K562 (cell line): ENCODE results near the gene PSMD8. TPM values are rescaled to one million over a fixed set of nuclear protein-coding genes. Genes with fewer than 3 reads are reported as not detected.
A peak's percentile ranks its signal among the peaks of the same experiment; 100 is the strongest.

Source experiments
- ATF7 ChIP-seq: fragments of 450-650 bp; IDR thresholded peaks from 2 replicates; pipeline ENCODE4 v1.7.1; 2014; ENCODE audit warnings: mild to moderate bottlenecking, moderate library complexity
- CEBPB ChIP-seq: fragments of 450-650 bp; IDR thresholded peaks from 2 replicates; pipeline ENCODE4 v1.6.1; 2016; ENCODE audit warnings: missing genetic modification characterization, missing compliant biosample characterization
- ETV5 ChIP-seq: sonication (generic); formaldehyde crosslinking; IDR thresholded peaks from 2 replicates; pipeline ENCODE4 v1.4.0; 2020; ENCODE audit warnings: low read depth, mild to moderate bottlenecking, missing genetic modification reagents
- FOXJ2 ChIP-seq: fragments of 200-800 bp; sonication (Bioruptor generic); IDR thresholded peaks from 2 replicates; pipeline ENCODE4 v1.6.1; 2016; ENCODE audit warnings: missing genetic modification characterization, missing compliant biosample characterization
- NFATC3 ChIP-seq: fragments of 450-650 bp; IDR thresholded peaks from 2 replicates; pipeline ENCODE4 v1.6.1; 2017; ENCODE audit warnings: mild to moderate bottlenecking
- PHTF2 ChIP-seq: fragments of 250-450 bp; sonication (Bioruptor Pico); IDR thresholded peaks from 2 replicates; pipeline ENCODE4 v1.5.0; 2021; ENCODE audit warnings: mild to moderate bottlenecking
- TEAD2 ChIP-seq: fragments of 450-650 bp; IDR thresholded peaks from 2 replicates; pipeline ENCODE4 v1.6.1; 2016; ENCODE audit warnings: missing genetic modification characterization, control low read depth, missing compliant biosample characterization
- ZNF584 ChIP-seq: fragments of 200-800 bp; sonication (Bioruptor generic); IDR thresholded peaks from 2 replicates; pipeline ENCODE4 v1.6.1; 2016; ENCODE audit warnings: low read depth, mild to moderate bottlenecking, missing genetic modification characterization, missing compliant biosample characterization
- ZNF695 ChIP-seq: fragments of 450-650 bp; formaldehyde crosslinking; IDR thresholded peaks from 2 replicates; pipeline ENCODE4 v1.4.0; 2020; ENCODE audit warnings: mild to moderate bottlenecking, moderate library complexity
- polyA plus RNA-seq, 8 experiments: library from polyadenylated mRNA; depleted of rRNA in 4 of 8; stranded (reverse) in 5 of 8; unstranded in 3 of 8; fragments of >200 nt; fragmentation: Nextera tagmentation in 2 of 8; fragmentation: Illumina TruSeq in 1 of 8; extraction: Ambion mirVana in 2 of 8; extraction: Trizol in 1 of 8; gene quantifications; 2 replicates each; pipeline versions ENCODE4 v1.2.1 to v1.2.3, GENCODE V29; 2011 to 2014; ENCODE audit warnings: inconsistent platforms in 1 of 8, missing spikeins in 1 of 8
- total RNA-seq, 7 experiments: library from RNA; depleted of rRNA in 6 of 7; stranded (reverse); fragments of >200 nt in 6 of 7; fragmentation: Illumina TruSeq in 2 of 7; extraction: Trizol in 2 of 7; gene quantifications; 2 replicates each; pipeline versions ENCODE4 v1.2.1 to v1.2.3, GENCODE V29; 2011 to 2021; ENCODE audit warnings: low replicate concordance in 1 of 7
- TF ChIP-seq, protein P1 (sequence below): fragments of 250-450 bp; sonication (Bioruptor Pico); IDR thresholded peaks from 2 replicates; pipeline ENCODE4 v1.8.0; 2022; ENCODE audit warnings: inconsistent platforms, mild to moderate bottlenecking, moderate library complexity, borderline replicate concordance
- TF ChIP-seq, protein P2 (sequence below), 2 experiments: fragments of 450-650 bp; formaldehyde crosslinking in 1 of 2; IDR thresholded peaks; 2 replicates each; pipeline versions ENCODE4 v1.4.0 to v1.6.1; 2014 to 2020; ENCODE audit warnings: mild to moderate bottlenecking in 2 of 2, borderline replicate concordance in 1 of 2, low read depth in 1 of 2
- TF ChIP-seq, protein P3 (sequence below): fragments of 150-350 bp; conservative IDR thresholded peaks from 2 replicates; pipeline ENCODE4 v1.6.1; 2014; ENCODE audit warnings: low read length
- TF ChIP-seq, protein P4 (sequence below): fragments of 450-650 bp; formaldehyde crosslinking; IDR thresholded peaks from 2 replicates; pipeline ENCODE4 v1.4.0; 2022; ENCODE audit warnings: missing genetic modification characterization

PSMD8 gene
- total and polyA plus RNA-seq, 9 of the 15 experiments (the other 6 are each of a cell fraction or from before 2014, with no cell fraction given), result 130 to 583 (median 315) TPM

DNA sequence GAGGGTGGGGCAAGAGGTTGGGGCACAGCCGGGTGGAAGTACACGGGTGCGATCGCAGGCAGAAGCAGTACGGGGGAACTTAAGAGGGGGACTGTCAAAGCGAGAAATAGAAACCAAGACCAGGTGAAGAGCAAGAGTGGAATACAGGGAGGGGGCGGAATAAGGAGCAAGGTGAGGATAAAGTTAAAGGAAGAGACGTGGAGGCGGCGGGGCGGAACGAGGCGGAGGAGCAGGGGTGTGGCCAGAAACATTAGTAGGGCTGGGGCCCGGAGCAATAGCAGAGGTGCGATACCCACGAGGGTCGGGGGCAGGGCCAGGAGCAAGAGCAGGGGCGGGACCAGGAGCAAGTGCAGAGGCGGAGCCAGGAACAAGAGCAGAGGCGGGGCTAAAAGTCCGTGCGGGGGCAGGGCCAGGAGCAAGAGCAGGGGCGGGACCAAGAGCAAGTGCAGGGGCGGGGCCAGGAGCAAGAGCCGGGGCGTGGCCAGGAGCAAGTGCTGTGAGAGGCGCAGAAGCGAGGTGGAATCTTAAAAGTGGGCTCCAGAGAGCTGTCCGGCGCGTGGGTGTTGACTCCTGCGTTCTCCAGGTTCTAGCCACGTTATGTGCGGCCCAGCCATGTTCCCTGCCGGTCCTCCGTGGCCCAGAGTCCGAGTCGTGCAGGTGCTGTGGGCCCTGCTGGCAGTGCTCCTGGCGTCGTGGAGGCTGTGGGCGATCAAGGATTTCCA, 37.6 kb upstream of the PSMD8 start (continued):
- TF ChIP-seq, protein P1, sequence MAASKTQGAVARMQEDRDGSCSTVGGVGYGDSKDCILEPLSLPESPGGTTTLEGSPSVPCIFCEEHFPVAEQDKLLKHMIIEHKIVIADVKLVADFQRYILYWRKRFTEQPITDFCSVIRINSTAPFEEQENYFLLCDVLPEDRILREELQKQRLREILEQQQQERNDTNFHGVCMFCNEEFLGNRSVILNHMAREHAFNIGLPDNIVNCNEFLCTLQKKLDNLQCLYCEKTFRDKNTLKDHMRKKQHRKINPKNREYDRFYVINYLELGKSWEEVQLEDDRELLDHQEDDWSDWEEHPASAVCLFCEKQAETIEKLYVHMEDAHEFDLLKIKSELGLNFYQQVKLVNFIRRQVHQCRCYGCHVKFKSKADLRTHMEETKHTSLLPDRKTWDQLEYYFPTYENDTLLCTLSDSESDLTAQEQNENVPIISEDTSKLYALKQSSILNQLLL, result no peak
- TF ChIP-seq, protein P2, sequence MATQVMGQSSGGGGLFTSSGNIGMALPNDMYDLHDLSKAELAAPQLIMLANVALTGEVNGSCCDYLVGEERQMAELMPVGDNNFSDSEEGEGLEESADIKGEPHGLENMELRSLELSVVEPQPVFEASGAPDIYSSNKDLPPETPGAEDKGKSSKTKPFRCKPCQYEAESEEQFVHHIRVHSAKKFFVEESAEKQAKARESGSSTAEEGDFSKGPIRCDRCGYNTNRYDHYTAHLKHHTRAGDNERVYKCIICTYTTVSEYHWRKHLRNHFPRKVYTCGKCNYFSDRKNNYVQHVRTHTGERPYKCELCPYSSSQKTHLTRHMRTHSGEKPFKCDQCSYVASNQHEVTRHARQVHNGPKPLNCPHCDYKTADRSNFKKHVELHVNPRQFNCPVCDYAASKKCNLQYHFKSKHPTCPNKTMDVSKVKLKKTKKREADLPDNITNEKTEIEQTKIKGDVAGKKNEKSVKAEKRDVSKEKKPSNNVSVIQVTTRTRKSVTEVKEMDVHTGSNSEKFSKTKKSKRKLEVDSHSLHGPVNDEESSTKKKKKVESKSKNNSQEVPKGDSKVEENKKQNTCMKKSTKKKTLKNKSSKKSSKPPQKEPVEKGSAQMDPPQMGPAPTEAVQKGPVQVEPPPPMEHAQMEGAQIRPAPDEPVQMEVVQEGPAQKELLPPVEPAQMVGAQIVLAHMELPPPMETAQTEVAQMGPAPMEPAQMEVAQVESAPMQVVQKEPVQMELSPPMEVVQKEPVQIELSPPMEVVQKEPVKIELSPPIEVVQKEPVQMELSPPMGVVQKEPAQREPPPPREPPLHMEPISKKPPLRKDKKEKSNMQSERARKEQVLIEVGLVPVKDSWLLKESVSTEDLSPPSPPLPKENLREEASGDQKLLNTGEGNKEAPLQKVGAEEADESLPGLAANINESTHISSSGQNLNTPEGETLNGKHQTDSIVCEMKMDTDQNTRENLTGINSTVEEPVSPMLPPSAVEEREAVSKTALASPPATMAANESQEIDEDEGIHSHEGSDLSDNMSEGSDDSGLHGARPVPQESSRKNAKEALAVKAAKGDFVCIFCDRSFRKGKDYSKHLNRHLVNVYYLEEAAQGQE (IDR thresholded peaks at IDR 0.05; ENCODE audit: borderline replicate concordance), result no peak
- TF ChIP-seq, protein P2 (CRISPR knock-in tag; IDR thresholded peaks at IDR 0.05; ENCODE audit: low read depth), result no peak
- no peak for TF ChIP-seq CEBPB (tag)
- TF ChIP-seq, protein P3, sequence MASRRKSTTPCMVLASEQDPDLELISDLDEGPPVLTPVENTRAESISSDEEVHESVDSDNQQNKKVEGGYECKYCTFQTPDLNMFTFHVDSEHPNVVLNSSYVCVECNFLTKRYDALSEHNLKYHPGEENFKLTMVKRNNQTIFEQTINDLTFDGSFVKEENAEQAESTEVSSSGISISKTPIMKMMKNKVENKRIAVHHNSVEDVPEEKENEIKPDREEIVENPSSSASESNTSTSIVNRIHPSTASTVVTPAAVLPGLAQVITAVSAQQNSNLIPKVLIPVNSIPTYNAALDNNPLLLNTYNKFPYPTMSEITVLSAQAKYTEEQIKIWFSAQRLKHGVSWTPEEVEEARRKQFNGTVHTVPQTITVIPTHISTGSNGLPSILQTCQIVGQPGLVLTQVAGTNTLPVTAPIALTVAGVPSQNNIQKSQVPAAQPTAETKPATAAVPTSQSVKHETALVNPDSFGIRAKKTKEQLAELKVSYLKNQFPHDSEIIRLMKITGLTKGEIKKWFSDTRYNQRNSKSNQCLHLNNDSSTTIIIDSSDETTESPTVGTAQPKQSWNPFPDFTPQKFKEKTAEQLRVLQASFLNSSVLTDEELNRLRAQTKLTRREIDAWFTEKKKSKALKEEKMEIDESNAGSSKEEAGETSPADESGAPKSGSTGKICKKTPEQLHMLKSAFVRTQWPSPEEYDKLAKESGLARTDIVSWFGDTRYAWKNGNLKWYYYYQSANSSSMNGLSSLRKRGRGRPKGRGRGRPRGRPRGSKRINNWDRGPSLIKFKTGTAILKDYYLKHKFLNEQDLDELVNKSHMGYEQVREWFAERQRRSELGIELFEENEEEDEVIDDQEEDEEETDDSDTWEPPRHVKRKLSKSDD, result no peak
- TF ChIP-seq ZNF584 (CRISPR knock-in tag), result no peak
- no peak for TF ChIP-seq TEAD2 (tag)
- TF ChIP-seq, protein P4, sequence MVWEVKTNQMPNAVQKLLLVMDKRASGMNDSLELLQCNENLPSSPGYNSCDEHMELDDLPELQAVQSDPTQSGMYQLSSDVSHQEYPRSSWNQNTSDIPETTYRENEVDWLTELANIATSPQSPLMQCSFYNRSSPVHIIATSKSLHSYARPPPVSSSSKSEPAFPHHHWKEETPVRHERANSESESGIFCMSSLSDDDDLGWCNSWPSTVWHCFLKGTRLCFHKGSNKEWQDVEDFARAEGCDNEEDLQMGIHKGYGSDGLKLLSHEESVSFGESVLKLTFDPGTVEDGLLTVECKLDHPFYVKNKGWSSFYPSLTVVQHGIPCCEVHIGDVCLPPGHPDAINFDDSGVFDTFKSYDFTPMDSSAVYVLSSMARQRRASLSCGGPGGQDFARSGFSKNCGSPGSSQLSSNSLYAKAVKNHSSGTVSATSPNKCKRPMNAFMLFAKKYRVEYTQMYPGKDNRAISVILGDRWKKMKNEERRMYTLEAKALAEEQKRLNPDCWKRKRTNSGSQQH, result peak; percentile 89
- TF ChIP-seq ZNF695, result no peak
- no peak for TF ChIP-seq ATF7
- no peak for TF ChIP-seq PHTF2
- TF ChIP-seq NFATC3, result no peak
- no peak for TF ChIP-seq ETV5 (CRISPR knock-in tag)
- TF ChIP-seq FOXJ2 (tag), result no peak; the same call in 1 of the 2 replicates
